Stimulated activated CD4-positive, alpha-beta T cell treated with anti-CD3 and anti-CD28 coated beads, Interleukin-1b, Interleukin-23, amount 100 ng/mL, for 24 hours (primary cell): ENCODE data around the gene KCNMA1.

Experiments used
- DNase-seq, 4 experiments: peaks; one replicate each; pipeline ENCODE4 v3.0.0-alpha.2; 2020; ENCODE audit warnings: low read depth in 4 of 4, low spot score in 1 of 4

Gene KCNMA1

DNA sequence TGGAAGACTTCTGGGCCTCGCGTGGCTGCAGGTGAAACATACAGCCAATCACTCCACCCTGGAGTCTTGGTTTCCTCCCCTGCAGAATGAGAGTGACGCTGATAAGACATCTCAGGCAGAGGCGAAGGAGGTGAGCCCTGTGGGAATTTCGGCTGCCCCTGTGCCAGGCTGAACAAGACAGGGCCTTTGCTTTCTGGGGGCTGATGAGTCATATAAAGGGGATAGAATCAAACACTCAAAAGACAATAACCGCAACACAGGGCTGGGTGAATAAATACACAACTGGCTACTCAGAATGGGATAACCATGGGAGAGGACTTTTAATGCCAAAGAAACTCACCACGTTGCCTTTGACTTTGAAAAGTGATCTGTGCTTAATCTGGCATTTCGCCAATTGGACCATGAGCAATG is 143.8 kb downstream of the KCNMA1 start:
- no peak for DNase-seq

DNA sequence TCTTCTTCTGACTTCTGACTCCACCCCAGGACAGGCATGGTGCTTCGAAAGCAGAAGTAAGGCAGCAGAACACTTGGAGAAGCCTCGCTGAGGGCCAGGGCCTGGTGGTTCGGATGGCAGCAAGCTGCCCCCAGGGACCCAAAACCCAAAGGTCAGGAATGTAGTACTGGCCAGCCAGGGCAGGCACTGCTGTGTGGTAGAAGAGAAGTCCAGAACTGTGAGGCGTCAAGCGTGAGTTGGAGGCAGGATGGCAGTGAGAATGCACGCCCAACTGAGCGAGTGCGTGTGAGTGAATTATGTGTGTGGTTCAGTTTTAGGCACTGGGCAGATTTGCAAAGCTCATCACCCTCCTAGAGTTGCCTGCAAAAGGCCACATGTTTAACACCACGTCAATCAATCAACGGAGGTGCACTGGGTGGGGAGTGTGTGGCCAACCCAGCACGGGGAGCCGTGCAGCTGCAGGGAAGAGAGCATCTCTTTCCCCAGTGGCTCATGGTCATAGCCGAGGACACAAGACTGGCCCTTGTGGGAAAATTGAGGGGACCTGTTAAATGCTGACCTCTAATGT is 144.3 kb downstream of the KCNMA1 start:
- DNase-seq, result no peak

DNA sequence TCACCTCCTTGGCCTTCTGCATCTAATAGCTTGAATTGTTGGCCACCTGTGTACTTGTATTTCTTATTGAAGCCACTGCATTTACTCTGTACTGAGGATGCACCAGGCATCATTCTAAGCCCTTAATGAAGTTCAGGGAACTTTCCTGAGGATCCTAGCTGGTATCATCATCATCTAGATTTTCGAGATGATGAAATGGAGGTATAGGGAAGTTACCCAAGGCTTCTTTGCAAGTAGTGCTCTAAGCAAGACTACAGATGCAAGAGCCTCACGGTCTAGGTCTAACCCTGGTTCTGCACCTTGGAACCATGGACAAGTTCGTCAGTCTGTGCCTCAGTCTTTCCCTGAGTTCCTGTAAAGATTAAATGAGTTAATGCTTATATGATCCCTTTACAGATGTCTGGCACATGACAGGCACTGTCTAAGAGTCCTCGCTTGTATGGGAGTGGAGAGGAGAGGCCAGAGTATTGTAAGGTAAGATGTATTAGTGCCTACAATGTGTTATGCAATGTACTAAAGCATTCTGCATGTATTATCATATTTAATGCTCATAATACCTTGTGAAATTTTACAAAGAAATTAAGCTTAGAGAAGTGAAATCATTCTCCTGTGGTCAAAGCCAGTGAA is 145.1 kb downstream of the KCNMA1 start:
- DNase-seq, result no peak

DNA sequence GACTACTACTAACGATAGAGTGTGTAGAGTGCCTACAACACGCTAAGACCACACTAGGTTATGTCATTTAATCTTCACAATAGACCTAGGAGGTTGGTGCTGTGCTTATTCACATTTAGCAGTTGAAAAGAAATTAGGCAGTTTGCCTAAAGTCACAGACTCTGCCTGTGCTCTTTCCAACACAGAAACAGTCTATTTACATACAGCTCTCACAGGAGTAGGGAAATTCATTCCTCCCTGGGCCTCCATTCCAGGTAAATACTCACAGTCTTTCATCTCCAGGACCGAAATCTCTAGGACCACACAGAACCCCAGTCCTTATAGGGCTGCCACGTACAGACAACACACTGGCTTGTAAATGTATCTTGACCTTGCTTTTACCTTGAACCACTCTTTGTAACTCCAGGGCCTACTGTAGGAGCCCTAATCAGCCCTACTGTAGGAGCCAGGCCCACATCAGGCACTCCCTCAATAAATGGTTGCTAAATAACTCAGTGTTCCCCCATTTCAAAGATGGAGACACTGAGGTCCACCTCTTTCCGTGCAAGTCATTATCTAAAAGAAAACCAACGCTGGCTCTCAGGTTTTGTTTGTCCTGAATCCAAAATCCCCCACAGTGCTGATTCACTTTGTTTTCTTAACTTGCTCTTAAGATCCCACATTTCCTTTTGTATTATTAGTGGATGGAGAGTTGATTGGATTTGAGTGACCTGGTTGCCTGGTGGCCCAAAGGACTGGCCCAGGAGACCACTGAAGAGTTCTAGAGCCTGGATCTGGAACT is 146.9 kb downstream of the KCNMA1 start:
- DNase-seq, result no peak

DNA sequence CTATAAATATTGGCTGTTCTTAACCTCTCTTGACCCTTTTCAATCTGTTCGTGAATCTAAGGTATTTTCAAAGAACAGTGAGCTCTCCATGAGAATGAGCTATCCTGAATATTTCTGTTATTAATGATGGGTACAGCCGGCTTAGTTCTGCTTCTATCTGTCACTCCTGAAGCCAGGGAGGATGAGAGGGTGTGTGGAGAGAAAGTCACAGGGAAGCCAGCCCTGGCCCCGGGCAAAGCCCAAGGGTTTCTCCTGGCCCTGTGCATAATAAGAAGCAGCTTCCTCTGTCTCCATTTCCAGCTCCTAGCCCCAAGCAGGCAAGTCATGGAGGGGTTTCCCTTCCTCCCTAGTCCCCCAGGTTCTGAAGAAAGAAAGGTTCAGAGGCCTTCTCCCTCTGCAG is 151.1 kb downstream of the KCNMA1 start:
- DNase-seq, result no peak

DNA sequence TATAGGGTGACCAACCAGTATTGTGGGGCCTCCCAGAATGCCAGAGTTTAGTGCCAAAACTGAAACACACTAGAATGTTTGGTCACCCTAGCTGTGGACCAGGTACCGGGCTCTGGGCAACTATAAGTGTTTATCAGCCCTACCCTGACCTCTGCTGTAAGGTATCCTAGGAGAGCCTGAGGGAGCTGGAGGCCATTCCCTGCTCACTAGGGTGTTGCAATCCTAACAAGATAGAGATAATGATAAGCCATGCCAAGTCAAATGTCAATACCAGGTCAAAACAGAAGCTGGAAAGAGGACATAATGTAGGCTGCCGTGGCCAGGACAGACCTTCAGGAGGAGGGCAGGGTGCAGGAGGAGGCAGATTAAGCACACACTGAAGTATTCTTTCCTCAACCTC is 151.8 kb downstream of the KCNMA1 start:
- no peak for DNase-seq

DNA sequence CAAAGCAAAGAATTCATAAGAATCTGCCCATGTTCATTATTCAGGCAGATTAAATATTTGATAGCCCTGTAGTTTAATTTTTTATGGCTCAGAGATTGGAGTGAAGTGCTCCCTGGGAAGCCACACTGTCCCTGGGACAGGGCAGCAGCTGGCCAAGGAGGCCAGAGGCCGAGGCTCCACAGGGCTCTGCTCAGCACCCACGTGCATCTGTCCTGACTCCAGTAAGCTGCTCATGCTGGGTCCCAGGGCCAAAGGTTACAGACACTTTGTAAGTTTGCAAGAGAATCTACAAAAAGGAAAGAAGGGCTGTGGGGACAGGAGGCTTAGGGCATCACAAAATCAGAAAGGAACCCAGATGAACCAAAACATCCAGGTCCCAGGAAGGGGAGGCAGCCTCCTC is 155.5 kb downstream of the KCNMA1 start:
- DNase-seq, result no peak

DNA sequence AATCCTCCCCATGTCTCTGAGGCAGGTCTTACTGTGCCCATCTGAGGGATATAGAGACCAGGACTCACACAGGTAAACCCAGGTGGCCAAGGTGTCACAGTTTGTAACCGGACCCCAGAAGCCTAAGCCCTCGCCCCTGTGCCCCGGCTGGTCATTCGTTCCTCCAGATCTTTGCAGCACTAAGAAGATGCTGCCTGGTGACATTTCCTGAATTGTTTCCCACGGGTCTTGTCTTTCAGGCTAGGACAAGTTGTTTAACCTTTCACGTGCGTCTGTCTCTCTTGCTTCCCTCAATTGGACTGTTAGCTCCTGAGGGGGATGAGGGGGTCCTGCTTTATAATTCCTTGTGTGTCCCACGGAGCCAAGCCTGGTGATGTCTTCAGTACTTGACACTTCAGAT is 158.0 kb downstream of the KCNMA1 start:
- DNase-seq, result no peak

DNA sequence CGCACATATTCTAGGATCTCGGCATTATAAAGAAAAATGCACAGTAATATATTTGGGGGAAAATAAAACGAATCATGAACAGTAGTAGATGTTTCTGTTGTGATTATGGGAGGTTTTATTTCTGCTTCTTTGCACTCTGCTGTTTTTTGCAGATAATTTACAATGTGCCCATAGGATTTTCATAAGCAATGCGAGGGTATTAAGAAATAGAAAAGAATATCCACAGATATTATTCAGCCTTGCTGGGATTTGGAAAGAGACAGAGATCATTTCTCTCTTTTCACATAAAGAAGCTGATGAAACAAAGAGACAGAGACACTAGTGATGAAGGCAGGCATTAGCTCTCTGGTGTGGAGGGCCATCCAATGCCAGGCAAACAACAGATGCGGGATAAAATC is 158.6 kb downstream of the KCNMA1 start:
- DNase-seq, result no peak

DNA sequence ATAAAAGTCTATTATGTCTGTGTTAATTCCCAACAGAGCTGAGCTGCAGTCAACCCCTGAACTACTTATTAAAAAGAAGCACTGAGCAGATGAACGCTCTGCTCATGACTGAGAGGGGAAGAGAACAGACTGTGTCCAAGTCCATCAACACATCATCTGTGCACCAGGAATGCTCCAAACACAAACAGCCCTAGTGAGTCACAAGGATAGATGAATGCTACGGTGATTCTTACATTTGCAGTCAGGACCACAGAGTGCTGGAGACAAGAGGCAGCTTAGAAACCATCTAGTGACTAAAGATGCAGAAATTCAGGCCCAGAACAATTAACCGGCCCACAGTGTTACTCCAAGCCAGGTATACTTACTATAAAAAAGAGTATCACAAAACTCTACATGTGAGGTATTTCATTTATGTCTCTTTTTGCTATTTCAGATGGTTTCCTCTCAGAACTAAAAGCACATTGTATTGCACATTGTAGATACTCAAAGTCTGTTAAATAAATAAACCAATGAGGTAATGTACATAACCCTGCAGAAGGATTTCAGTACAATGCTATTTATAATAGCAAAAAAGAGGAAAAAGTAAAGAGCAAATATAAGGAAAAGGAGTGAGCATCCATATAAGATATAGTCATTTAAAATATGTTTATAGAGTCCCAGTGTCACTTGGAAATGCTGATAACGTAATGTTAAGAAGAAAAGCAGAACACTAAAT is 159.2 kb downstream of the KCNMA1 start:
- DNase-seq, result no peak

DNA sequence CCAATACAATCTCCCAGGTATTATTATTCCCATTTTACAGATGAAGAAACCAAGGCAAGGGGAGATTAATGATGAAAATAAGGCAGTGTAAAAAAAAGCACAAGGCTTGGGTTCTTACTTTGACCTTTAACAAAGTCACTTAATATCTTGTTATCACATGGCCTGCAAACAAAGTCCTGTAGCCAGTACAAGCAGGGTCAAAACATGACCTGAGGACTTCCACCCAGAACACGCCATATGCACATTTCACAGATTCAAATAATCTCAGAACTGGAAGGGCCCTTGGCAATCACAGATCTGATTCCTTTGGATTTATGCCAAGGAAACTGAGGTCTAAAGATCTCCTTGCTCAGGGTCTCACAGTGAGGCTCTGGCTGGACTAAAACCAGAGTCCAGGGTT is 162.1 kb downstream of the KCNMA1 start:
- DNase-seq, result no peak

DNA sequence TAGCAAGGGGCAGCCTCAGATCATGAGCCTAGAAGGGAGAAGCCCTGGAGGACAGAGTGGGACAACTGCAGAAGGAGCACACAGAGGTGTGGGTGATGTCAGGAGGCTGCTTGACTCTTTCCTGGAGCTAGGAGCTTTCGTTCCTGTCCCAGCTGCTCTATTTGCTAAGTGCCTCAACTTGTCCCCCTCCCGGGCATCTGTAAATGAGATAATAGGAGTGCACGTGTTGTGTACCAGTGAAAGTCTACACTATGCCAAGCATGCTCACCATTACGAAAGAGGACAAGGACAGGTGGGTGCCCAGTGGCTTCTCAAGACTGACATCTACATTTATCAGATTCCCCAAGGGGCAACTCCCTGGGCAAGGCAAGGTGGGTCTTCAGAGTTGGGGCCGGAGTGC is 162.7 kb downstream of the KCNMA1 start:
- DNase-seq, result no peak

DNA sequence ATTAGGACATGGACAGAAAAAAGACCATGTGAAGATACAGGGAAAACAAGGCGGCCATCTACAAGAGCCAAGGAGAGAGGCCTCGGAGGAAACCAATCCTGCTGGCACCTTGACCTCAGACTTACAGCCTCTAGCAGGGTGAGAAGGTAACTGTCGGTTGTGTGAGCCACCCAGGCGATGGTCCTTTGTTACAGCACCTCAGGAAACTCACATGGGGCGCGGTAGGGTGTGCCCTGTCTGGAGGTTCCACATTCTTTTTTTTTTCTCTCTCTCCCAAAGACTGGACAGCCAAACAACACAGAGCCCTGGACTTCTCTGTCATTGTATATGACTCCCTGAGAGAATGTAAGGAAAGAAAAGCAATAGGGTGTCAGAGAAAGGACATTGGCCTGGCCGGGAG is 163.2 kb downstream of the KCNMA1 start:
- no peak for DNase-seq

DNA sequence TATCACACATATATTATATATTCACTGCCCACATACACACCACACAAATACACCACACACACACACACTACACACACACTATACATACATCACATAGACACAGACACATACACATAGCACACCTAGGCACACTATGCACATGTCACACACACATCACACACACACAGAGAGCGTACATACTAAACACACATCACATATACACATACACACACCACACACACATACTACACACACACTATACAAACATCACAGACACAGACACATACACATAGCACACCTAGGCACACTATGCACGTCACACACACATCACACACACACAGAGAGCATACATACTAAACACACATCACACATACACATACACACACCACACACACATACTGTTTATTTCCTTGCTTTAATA is 165.5 kb downstream of the KCNMA1 start:
- DNase-seq, result no peak

DNA sequence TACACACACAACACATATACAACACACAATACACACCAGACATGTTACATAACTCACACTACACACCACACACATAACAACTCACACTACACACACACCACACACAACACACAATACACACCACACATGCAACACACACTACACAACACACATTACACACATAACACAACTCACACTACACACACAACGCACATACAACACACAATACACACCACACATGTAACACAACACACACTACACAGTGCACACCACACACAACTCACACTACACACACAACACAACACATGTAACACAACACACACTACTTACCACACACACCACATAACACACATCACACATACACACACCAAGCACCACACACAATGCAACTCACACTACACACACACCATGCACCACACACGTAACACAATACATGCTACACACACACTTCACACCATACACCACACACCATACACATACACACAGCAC is 166.5 kb downstream of the KCNMA1 start:
- DNase-seq, result no peak

DNA sequence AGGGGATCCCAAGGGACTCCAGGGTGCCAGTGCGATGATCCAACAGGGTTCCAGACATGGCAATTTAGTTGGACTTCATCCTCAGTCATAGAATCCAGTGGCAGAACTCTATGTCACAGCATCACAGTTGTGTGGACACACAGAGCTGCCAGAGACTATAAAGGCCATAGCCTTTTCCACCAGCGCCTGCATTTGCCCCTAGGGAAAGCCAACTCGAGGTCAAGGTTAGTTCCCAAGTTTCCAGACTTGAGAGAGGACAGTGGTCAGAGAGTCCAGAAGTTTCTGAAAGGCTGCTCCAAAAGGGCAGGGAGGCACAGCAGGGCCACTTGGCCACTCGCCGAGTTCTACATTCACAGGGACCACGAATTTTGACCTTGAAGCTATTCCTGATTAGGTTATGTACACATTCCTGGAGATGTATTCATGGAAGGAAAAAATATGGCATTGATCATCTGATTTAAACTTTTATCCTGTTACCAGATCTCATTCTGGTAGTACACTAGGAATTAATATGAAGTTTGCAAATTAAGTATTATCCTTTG is 170.1 kb downstream of the KCNMA1 start:
- no peak for DNase-seq

DNA sequence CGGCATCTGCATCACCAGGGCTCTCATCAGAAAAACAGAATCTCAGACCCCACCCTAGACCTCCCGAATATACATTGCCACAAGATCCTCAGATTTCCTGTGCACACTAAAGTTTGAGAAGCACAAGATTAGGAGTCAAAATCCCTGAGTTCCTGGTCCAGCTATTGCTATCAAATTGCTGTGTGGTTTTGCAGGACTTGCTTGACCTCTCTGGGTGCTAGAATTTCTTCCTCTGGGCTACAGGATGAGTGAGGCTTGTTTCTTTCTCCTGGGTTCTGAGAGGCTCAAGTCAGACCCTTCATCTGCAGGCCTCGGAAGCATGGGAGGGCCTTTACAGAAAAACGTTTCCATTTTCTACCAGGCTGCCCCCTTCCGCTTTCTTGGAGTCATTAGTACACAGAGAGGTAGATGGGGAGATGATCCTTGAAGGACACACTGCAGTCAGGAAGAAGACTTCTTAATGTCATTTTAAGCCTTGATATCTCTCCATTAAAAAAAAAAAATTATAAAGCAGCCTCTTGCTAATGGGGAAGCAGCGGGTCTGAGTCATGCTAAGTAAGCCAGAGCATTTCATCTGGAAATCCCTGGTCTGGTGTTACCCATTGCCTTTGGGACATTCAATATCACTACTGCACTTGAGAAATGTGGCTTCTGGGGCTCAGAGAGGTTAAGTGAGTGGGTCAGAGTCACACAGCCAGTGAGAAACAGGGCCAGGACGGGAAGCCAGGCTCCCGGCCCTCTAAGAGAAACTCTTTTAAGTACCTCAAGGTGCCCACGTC is 173.5 kb downstream of the KCNMA1 start:
- DNase-seq, result no peak

DNA sequence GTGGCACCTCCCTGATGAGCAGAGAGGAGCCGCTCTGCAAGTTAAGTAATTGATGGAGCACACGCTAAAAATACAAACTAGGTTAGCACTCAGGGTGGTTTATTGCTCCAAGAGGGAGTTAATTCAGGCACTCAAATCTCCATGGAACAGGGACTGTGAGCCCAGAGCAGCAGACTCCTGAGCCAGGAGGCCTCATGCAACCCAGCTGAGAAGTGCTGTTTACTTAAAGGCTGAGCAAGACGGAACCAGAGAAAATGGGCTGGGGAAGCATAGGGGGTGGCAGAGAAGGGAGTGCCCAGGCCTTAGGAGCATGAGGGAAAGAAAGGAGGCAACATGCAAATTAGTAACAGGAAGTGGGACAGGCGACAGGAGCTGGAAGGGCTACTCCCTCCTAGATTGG is 174.1 kb downstream of the KCNMA1 start:
- no peak for DNase-seq

DNA sequence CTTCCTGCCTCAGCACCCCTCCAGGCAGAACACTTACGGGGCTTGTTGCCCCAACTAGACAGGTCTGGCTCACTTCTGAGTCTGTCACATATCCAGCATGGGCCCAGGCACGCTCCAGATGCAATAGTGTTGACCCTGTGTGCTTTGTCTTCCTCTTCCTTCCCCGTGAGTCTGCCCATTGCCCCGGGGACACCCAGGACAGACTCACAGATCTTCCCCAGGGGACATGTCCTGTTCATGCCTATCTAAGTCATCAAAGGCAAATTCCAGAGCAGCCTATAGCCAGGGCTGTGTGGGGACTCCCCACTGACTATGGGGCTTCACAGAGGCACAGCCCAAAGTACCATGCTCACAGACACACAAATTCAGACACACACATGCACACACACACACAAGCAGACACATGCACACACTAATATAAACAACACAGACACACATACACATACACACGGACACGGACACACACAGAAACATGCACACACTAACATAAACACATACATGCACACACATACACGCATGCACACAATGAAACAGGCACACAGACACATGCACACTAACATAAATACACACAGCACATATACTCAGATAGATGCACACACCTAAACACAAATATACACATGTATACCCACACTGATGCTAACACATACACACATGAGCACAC is 175.8 kb downstream of the KCNMA1 start:
- DNase-seq, result no peak

DNA sequence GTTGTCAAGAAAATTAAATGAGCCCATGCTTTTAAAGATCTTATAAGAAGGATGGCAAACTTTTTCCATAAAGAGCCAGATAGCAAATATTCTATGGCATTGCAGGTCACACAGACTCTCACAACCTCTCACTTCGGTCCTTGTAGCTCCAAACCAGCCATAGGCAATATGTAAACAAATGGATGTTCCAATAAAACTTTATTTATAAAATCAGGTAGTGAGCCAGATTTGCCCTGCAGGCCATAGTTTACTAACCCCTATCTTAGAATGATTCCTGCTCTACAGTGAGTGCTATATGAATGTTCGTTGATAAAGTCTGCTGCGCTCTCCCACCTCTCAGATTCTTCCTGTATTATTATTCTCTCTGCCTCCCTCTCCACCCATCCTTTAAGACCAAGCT is 177.7 kb downstream of the KCNMA1 start:
- no peak for DNase-seq
